KOPT-K1 (cell line): ENCODE results near the gene FBXW7.

Source experiments
- H3K27ac ChIP-seq: fragments of 200-600 bp; sonication (generic); 2 replicates; pipeline ENCODE4 v1.5.1; 2016; ENCODE audit warnings: antibody characterized with exemption, mild to moderate bottlenecking, low read depth, low read length; ENCODE audit not compliant: poor library complexity, severe bottlenecking
- H3K36me3 ChIP-seq: fragments of 200-600 bp; sonication (generic); 2 replicates; pipeline ENCODE4 v1.5.1; 2017; ENCODE audit warnings: antibody characterized with exemption, mild to moderate bottlenecking, low read length, moderate library complexity; ENCODE audit not compliant: insufficient read depth
- H3K9me3 ChIP-seq: fragments of 200-600 bp; sonication (generic); 2 replicates; pipeline ENCODE4 v1.5.1; 2017; ENCODE audit warnings: antibody characterized with exemption, low read length, mild to moderate bottlenecking; ENCODE audit not compliant: insufficient read depth, poor library complexity, severe bottlenecking

Gene FBXW7

GRCh38 chr4:152325831-152326230 lies 210.1 kb downstream of the FBXW7 start:
- Histone ChIP-seq H3K9me3 (no peaks in the 10 kb centered on the region), H3K27ac (no peak overlapping the region), H3K36me3 (peaks cover 81% of the 10 kb centered on the region)

DNA sequence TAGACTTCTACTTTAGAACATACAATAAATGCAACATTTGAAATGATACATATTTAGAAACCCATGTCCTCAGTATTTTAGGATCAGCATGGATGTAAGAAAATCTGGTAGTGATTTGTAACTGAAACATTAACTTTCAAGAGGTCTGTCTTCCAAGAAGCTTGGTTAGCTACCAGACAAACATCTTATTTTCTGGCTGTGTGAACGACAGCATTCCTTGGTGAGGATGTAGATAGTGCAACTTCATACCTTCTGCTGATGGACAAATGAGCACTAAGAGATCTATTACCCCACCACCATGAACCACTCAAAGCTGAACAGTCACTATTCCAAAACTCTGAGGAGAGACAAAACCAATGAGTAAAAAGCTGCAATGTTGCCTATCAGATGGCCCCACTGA lies 212.7 kb downstream of the FBXW7 start:
- Histone ChIP-seq H3K36me3 (peaks cover 65% of the 10 kb centered on the region), H3K9me3 (no peaks in the 10 kb centered on the region), H3K27ac (no peak overlapping the region)

DNA sequence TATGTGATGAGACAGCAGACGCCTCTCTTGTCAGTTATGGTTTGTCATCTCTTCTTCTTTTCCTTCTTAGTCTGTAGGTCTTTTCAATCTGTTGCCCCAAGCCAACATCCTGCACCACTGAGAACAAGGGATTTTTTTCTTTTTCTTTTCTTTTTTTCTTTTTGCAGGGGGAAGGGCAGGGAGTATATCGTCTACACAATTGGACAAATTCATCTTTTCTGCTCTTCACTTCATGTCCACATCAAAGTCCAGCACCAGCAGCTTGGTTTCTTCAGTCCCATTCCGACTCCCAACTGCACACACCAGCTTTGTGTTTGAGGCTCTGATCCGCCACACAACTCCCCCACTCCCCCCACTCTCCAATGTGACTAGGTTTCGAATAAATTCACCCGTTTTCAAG lies 213.2 kb downstream of the FBXW7 start:
- no peaks in the 10 kb centered on the region for H3K9me3 ChIP-seq
- H3K27ac ChIP-seq, result no peak overlapping the region
- H3K36me3 ChIP-seq, result peaks cover 59% of the 10 kb centered on the region

DNA sequence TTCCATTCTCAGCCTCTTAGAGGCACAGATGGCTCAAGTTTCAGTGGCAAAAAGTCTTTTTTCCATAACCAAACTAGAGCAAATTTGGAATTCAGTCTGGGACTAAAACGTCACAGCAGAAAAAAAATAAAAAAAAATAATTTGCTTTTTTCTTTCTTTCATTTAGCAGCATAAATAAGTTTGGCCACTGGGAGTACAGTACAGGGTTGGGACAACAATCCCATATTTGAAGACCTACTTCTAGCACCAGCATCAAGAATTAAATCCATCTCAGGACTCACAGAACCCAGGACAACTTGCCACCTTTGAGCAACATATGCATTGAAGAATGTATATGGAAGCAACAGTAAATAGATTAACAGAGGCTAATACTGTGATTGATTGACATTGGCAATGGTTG lies 214.0 kb downstream of the FBXW7 start:
- Histone ChIP-seq H3K36me3 (peaks cover 52% of the 10 kb centered on the region), H3K27ac (no peak overlapping the region), H3K9me3 (no peaks in the 10 kb centered on the region)

GRCh38 chr4:152321398-152321797 lies 214.5 kb downstream of the FBXW7 start:
- H3K9me3 ChIP-seq, result no peaks in the 10 kb centered on the region
- H3K27ac ChIP-seq, result no peak overlapping the region
- peaks cover 49% of the 10 kb centered on the region for H3K36me3 ChIP-seq

- H3K27ac ChIP-seq, result no peak overlapping the region
- H3K9me3 ChIP-seq, result no peaks in the 10 kb centered on the region
- peaks cover 13% of the 10 kb centered on the region for H3K36me3 ChIP-seq
Measured at GRCh38 chr4:152316969-152317368, 218.9 kb downstream of the FBXW7 start.

GRCh38 chr4:152310257-152310656 lies 225.6 kb downstream of the FBXW7 start:
- Histone ChIP-seq H3K9me3 (no peaks in the 10 kb centered on the region), H3K36me3 (no peaks in the 10 kb centered on the region), H3K27ac (peak overlapping the region; percentile 15)

DNA sequence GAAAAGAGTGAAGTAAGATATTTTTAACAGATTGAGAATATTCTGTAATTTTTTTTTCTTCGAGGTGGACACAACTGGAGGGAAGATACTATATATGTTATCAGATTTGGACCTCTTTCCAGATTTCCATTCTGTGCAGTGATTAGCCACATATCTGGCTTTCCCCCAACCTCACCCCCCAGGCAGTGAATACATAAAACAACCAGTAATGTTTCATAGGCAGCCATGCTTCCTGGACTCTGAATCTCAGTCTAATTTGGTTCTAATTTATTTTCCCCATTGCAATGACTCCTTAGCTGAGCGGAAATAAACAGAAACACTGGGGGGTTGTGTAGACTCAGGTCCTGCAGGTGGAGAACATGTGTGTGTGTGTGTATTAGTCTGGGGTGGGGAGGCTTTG lies 226.5 kb downstream of the FBXW7 start:
- Histone ChIP-seq H3K9me3 (no peaks in the 10 kb centered on the region), H3K36me3 (no peaks in the 10 kb centered on the region), H3K27ac (no peak overlapping the region)

GRCh38 chr4:152308951-152309350 lies 226.9 kb downstream of the FBXW7 start:
- no peaks in the 10 kb centered on the region for H3K36me3 ChIP-seq
- H3K9me3 ChIP-seq, result no peaks in the 10 kb centered on the region
- no peak overlapping the region for H3K27ac ChIP-seq

- no peak overlapping the region for H3K27ac ChIP-seq
- H3K36me3 ChIP-seq, result no peaks in the 10 kb centered on the region
- no peaks in the 10 kb centered on the region for H3K9me3 ChIP-seq
Measured at GRCh38 chr4:152307669-152308068, 228.2 kb downstream of the FBXW7 start.

- H3K27ac ChIP-seq, result no peak overlapping the region
- H3K36me3 ChIP-seq, result no peaks in the 10 kb centered on the region
- H3K9me3 ChIP-seq, result no peaks in the 10 kb centered on the region
Measured at GRCh38 chr4:152306541-152306940, 229.4 kb downstream of the FBXW7 start.

DNA sequence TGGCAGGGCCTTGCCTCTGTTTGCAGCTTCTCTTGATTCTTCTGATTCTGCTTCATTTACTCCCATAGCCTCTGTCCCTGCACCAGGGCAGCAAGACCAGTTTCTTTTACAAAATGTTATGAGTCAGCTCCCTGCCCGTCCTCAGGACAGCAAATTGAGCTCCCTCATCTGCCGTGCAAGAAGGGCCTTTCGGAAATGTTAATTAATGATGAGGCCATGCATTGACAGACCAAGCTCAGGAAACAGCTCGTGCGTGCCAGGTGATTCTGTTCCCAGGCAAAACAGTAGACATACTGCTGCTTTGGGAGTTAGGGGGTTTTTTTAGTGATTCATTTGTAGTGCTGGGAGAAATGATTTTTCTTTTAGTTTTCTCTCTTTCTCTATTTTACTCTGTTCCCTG lies 231.7 kb downstream of the FBXW7 start:
- Histone ChIP-seq H3K36me3 (no peaks in the 10 kb centered on the region), H3K9me3 (no peaks in the 10 kb centered on the region), H3K27ac (no peak overlapping the region)

- Histone ChIP-seq H3K9me3 (no peaks in the 10 kb centered on the region), H3K36me3 (no peaks in the 10 kb centered on the region), H3K27ac (no peak overlapping the region)
Measured at GRCh38 chr4:152301381-152301780, 234.5 kb downstream of the FBXW7 start.

DNA sequence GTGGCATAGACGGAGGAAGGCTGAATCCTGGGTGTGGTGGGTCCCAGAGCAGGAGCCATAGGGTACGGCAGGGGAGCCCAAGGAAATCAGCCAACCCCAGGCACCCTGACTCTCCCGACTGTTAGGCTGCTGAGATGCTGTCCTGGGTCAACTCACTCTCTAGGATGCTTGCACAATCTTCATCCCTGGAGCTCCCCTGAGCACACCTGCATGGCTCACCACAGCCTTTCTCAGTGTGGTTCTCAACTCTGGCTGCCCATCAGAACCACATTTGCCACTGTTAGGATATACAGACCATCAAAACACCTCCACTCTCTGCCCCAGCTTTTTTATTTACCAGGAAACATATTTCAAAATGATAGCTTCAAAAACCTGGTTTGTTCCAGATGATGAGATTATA lies 236.3 kb downstream of the FBXW7 start:
- Histone ChIP-seq H3K36me3 (no peaks in the 10 kb centered on the region), H3K27ac (no peak overlapping the region), H3K9me3 (no peaks in the 10 kb centered on the region)

DNA sequence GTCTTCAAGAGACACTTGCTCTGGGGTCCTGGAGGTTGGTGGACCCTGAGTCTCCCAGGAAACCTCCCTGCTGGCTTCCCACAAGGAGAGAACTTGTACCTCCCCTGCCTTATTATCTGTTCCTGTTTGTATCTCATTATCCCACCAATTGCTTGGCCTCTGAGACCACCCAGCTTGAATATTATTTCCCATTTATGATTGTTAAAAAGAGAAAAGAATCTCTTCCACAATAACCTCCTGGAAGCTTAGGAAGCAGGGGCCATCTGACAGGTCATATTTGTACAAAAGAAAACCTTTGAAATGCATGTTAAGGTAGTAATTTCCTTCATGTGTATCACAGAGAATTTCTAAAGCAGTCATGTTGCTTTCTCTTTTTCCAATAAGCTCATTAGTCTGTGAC lies 239.5 kb downstream of the FBXW7 start:
- no peaks in the 10 kb centered on the region for H3K36me3 ChIP-seq
- H3K27ac ChIP-seq, result no peak overlapping the region
- H3K9me3 ChIP-seq, result no peaks in the 10 kb centered on the region

- H3K9me3 ChIP-seq, result no peaks in the 10 kb centered on the region
- H3K36me3 ChIP-seq, result no peaks in the 10 kb centered on the region
- H3K27ac ChIP-seq, result no peak overlapping the region
Measured at GRCh38 chr4:152294765-152295164, 241.1 kb downstream of the FBXW7 start.

DNA sequence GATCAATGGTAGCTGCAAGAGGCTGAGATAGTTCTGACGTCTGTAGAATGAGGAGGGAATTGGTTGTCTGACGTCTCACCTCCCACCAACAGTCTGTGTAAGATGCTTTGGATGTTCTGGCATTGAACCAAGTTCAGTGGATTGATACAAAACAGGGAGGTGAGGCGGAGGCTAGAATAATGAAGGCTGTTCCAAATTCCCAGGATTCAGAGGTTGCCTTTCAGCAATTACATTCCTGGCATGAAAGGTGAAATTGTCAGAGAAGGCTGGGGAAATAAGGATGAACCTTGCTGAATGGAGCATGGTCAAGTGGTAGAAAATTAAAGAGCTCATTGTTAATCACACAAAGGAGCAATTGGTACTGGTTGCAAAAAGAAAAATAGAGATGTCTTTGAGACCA lies 241.6 kb downstream of the FBXW7 start:
- Histone ChIP-seq H3K36me3 (no peaks in the 10 kb centered on the region), H3K9me3 (no peaks in the 10 kb centered on the region)

More for the DNA sequence above, 241.6 kb downstream of the FBXW7 start:
- no peak overlapping the region for H3K27ac ChIP-seq
